SK-N-SH (cell line): ENCODE measurements around the gene TUBB1. TPM values are rescaled to one million over a fixed set of nuclear protein-coding genes. Genes with fewer than 3 reads are reported as not detected.
A peak's percentile ranks its signal among the peaks of the same experiment; 100 is the strongest.

ENCODE experiments used
- CTCF ChIA-PET: fragments of 300-600, 350-600 bp; formaldehyde crosslinking; extraction: SDS; loops from one replicate; lab custom pipeline; 2021; lab: Yijun Ruan, JAX
- POLR2A ChIA-PET: fragments of 350-600 bp; sonication (Branson Sonifier 250); formaldehyde crosslinking; extraction: SDS; loops from one replicate; lab custom pipeline; 2020; ENCODE audit warnings: antibody characterized with exemption, inconsistent platforms; lab: Yijun Ruan, JAX
- DNase-seq: peaks from one replicate; pipeline ENCODE4 v3.0.0; 2012
- H2AFZ ChIP-seq: fragments of 200-600 bp; sonication (generic); 2 replicates; pipeline ENCODE4 v1.8.1; 2016; ENCODE audit warnings: antibody characterized with exemption, mild to moderate bottlenecking, low read depth
- H3F3A ChIP-seq: fragments of 200-600 bp; sonication (generic); replicated peaks from 2 replicates; pipeline ENCODE3; 2016; ENCODE audit warnings: antibody characterized with exemption, mild to moderate bottlenecking; ENCODE audit not compliant: insufficient read depth
- H3K27ac ChIP-seq, 2 experiments: fragments of 200-500 bp in 1 of 2; fragments of 200-600 bp in 1 of 2; sonication (Bioruptor generic) in 1 of 2; sonication (generic), shearing (Covaris generic) in 1 of 2; 2 replicates each; pipeline versions ENCODE4 v1.5.1 to v1.6.1; 2014 to 2016; ENCODE audit warnings: low read depth in 2 of 2, inconsistent platforms in 1 of 2, low read length in 1 of 2, mild to moderate bottlenecking in 1 of 2, mixed read lengths in 1 of 2
- H3K27me3 ChIP-seq: fragments of 200-600 bp; sonication (generic), shearing (Covaris generic); 2 replicates; pipeline ENCODE4 v1.6.1; 2016; ENCODE audit warnings: mixed run types; ENCODE audit not compliant: insufficient read depth
- H3K36me3 ChIP-seq, 2 experiments: fragments of 200-500 bp in 1 of 2; fragments of 200-600 bp in 1 of 2; sonication (Bioruptor generic) in 1 of 2; sonication (generic) in 1 of 2; replicated peaks in 1 of 2; 2 replicates each; pipeline versions ENCODE3 to v1.5.1; 2014 to 2016; ENCODE audit warnings: low read length in 1 of 2, mild to moderate bottlenecking in 1 of 2; ENCODE audit not compliant: insufficient read depth in 2 of 2, control insufficient read depth in 1 of 2
- H3K4me1 ChIP-seq, 2 experiments: fragments of 200-500 bp in 1 of 2; fragments of 200-600 bp in 1 of 2; sonication (Bioruptor generic) in 1 of 2; sonication (generic), shearing (Covaris generic) in 1 of 2; 2 replicates each; pipeline versions ENCODE4 v1.5.1 to v1.6.1; 2014 to 2016; ENCODE audit warnings: low read depth in 1 of 2, low read length in 1 of 2, mixed run types in 1 of 2; ENCODE audit not compliant: insufficient read depth in 2 of 2, control insufficient read depth in 1 of 2
- H3K4me2 ChIP-seq: fragments of 200-600 bp; sonication (generic), shearing (Covaris generic); 2 replicates; pipeline ENCODE4 v1.6.1; 2017; ENCODE audit warnings: mixed run types
- H3K4me3 ChIP-seq, 2 experiments: fragments of 200-500 bp in 1 of 2; fragments of 200-600 bp in 1 of 2; sonication (Bioruptor generic) in 1 of 2; sonication (generic), shearing (Covaris generic) in 1 of 2; 2 replicates each; pipeline versions ENCODE4 v1.5.1 to v1.8.1; 2014 to 2016; ENCODE audit warnings: low read depth in 2 of 2, inconsistent platforms in 1 of 2, low read length in 1 of 2, mild to moderate bottlenecking in 1 of 2, mixed read lengths in 1 of 2, moderate library complexity in 1 of 2
- H3K79me2 ChIP-seq: fragments of 200-600 bp; sonication (generic); 2 replicates; pipeline ENCODE4 v1.8.1; 2017; ENCODE audit warnings: mild to moderate bottlenecking; ENCODE audit not compliant: insufficient read depth
- H3K9ac ChIP-seq: fragments of 200-600 bp; sonication (generic); 2 replicates; pipeline ENCODE4 v1.6.1; 2017; ENCODE audit warnings: mixed run types
- H3K9me2 ChIP-seq: fragments of 200-600 bp; sonication (generic); 2 replicates; pipeline ENCODE4 v1.6.1; 2017; ENCODE audit warnings: mixed run types
- H3K9me3 ChIP-seq: fragments of 200-600 bp; sonication (generic); 2 replicates; pipeline ENCODE4 v1.6.1; 2017; ENCODE audit warnings: mixed run types, mild to moderate bottlenecking, moderate library complexity
- H4K20me1 ChIP-seq: fragments of 200-600 bp; sonication (generic); 2 replicates; pipeline ENCODE4 v1.6.1; 2017; ENCODE audit warnings: mild to moderate bottlenecking, mixed run types; ENCODE audit not compliant: insufficient read depth
- CHD2 ChIP-seq: fragments of 150-350 bp; IDR thresholded peaks from 2 replicates; pipeline ENCODE4 v1.6.1; 2018; ENCODE audit warnings: low read length; ENCODE audit not compliant: partially characterized antibody
- EP300 ChIP-seq, 2 experiments: IDR thresholded peaks; 2 replicates each; pipeline versions ENCODE4 v1.4.0 to v1.6.1; 2012; ENCODE audit warnings: borderline replicate concordance in 1 of 2, low read depth in 1 of 2, low read length in 1 of 2
- EZH2phosphoT487 ChIP-seq: fragments of 200-600 bp; sonication (generic); IDR thresholded peaks from 2 replicates; pipeline ENCODE4 v1.6.1; 2017; ENCODE audit warnings: low read depth, mixed run types, mild to moderate bottlenecking, antibody characterized with exemption, moderate library complexity, borderline replicate concordance
- MXI1 ChIP-seq: IDR thresholded peaks from 2 replicates; pipeline ENCODE4 v1.6.1; 2012; ENCODE audit warnings: mild to moderate bottlenecking, low read depth, low read length, improper control_type of control experiment
- NRF1 ChIP-seq: IDR thresholded peaks from 2 replicates; pipeline ENCODE4 v1.6.1; 2012; ENCODE audit warnings: low read depth, mild to moderate bottlenecking, low read length
- POLR2AphosphoS5 ChIP-seq: IDR thresholded peaks from 2 replicates; pipeline ENCODE4 v1.6.1; 2012; ENCODE audit warnings: low read depth, low read length
- SIN3A ChIP-seq: IDR thresholded peaks from 2 replicates; pipeline ENCODE4 v1.6.1; 2012; ENCODE audit warnings: low read depth, mild to moderate bottlenecking, low read length, moderate library complexity, borderline replicate concordance
- WGBS: methylation state at CpG from one replicate; pipeline ENCODE4 v1.1.6; 2017; ENCODE audit warnings: low lambda C conversion rate; 5-methylcytosine and 5-hydroxymethylcytosine counted together
- polyA plus RNA-seq, 3 experiments: library from polyadenylated mRNA; depleted of rRNA; stranded (reverse); fragments of >200 nt; gene quantifications; 2 replicates each; pipeline ENCODE4 v1.2.3, GENCODE V29; 2012
- TF ChIP-seq, protein P1 (sequence below): IDR thresholded peaks from 2 replicates; pipeline ENCODE4 v1.4.0; 2012; ENCODE audit warnings: low read depth, borderline replicate concordance

TUBB1 gene
- polyA plus RNA-seq, 1 of the 3 experiments (the other 2 are of a cell fraction), result not detected

GRCh38 chr20:59042796-59043631 lies 23.8 kb downstream of the TUBB1 start:
- Histone ChIP-seq H3K4me1 (peaks cover 7 to 30% of the 10 kb centered on the region in 2 experiments; a peak in 3 of 4 replicates), H3K9me2 (no peaks in the 10 kb centered on the region), H3K79me2 (peaks cover 45% of the 10 kb centered on the region), H3K9me3 (no peaks in the 10 kb centered on the region), H3F3A (peaks cover 5% of the 10 kb centered on the region), H3K27ac (peak overlapping the region in 1 of 2 experiments; percentile 89; a peak in 3 of 4 replicates), H3K4me3 (peak overlapping the region; percentile 75 to 89), H2AFZ (peak overlapping the region; percentile 97), H3K27me3 (no peaks in the 10 kb centered on the region), H3K9ac (peak overlapping the region; percentile 59; the same call in 1 of the 2 replicates), H4K20me1 (peaks cover 4% of the 10 kb centered on the region; the same call in 1 of the 2 replicates), H3K4me2 (peak overlapping the region; percentile 93), H3K36me3 (peaks cover 10 to 21% of the 10 kb centered on the region in 2 experiments)
- TF ChIP-seq, protein P1, sequence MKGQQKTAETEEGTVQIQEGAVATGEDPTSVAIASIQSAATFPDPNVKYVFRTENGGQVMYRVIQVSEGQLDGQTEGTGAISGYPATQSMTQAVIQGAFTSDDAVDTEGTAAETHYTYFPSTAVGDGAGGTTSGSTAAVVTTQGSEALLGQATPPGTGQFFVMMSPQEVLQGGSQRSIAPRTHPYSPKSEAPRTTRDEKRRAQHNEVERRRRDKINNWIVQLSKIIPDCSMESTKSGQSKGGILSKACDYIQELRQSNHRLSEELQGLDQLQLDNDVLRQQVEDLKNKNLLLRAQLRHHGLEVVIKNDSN, result no peak
- TF ChIP-seq EZH2phosphoT487 (no peak), NRF1 (peak; percentile 98), CHD2 (peak; percentile 32), MXI1 (peak; percentile 35), SIN3A (no peak), POLR2AphosphoS5 (peak; percentile 40; the same call in 1 of the 2 replicates)
- WGBS, result 65% methylated on average over 14 of the region's 66 CpGs
- peak; percentile 100 for DNase-seq
- ChIA-PET CTCF (interaction anchor here (0.9 to 3.5 kb wide), 2 partner anchors 12 to 180 kb away, joined by 3 to 20 read pairs; no protein-coding TSS in a partner anchor), POLR2A (interaction anchor here (1.0 to 2.1 kb wide), 2 partner anchors 11 to 179 kb away, joined by 3 to 10 read pairs; partner anchors contain the start of gene ATP5F1E)

DNA sequence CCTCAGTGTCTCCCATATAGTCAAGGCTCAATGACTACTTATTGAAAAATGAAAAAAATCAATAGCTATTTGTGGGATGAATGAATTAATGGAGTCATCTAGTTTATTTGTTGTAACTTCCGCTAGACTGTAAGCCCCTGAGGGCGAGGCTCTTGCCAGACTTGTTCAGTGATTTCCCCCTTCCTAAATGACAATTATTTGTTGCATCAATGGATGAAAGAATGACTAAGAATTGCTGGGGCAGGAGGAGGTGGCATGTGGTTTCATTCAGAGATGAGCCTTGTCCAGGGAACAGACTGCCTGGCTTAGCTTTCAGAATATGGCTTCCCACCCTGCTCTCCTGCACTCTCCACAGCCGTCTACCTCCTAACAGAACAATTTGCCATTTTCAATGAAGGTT lies 24.5 kb downstream of the TUBB1 start:
- no peaks in the 10 kb centered on the region for H3K27me3 ChIP-seq
- peak overlapping the region in 1 of 2 experiments; percentile 39; a peak in 1 of 4 replicates for H3K27ac ChIP-seq
- peaks cover 4% of the 10 kb centered on the region; the same call in 1 of the 2 replicates for H4K20me1 ChIP-seq
- no peaks in the 10 kb centered on the region for H3K9me3 ChIP-seq
- 91% methylated on average over 3 of the region's 3 CpGs for WGBS
- no peak overlapping the region for H3K4me2 ChIP-seq
- H2AFZ ChIP-seq, result peak overlapping the region; percentile 7; the same call in 1 of the 2 replicates
- TF ChIP-seq EP300 (IDR thresholded peaks at IDR 0.05; ENCODE audit: borderline replicate concordance in 1 of 2, low read depth in 1 of 2, low read length in 1 of 2), result no peak
- no peak for TF ChIP-seq POLR2AphosphoS5
- H3K4me1 ChIP-seq, result peaks cover 7 to 29% of the 10 kb centered on the region in 2 experiments; a peak in 3 of 4 replicates
- ChIA-PET CTCF (interaction anchor here (0.6 to 3.5 kb wide), 3 partner anchors 11 to 526 kb away, joined by 3 to 20 read pairs (median 3); no protein-coding TSS in a partner anchor), POLR2A (interaction anchor here (2.1 kb wide), 1 partner anchor 11 kb away, joined by 10 read pairs; the partner anchor contains the start of gene ATP5F1E)
- peaks cover 5% of the 10 kb centered on the region for H3F3A ChIP-seq
- no peaks in the 10 kb centered on the region for H3K9me2 ChIP-seq
- no peak overlapping the region for H3K4me3 ChIP-seq
- no peak overlapping the region for H3K9ac ChIP-seq
- H3K36me3 ChIP-seq, result peaks cover 5 to 19% of the 10 kb centered on the region in 2 experiments
- peaks cover 38% of the 10 kb centered on the region for H3K79me2 ChIP-seq
- DNase-seq, result no peak
